ENCODE measurements around the gene CMKLR1.

The CMKLR1 gene

DNA sequence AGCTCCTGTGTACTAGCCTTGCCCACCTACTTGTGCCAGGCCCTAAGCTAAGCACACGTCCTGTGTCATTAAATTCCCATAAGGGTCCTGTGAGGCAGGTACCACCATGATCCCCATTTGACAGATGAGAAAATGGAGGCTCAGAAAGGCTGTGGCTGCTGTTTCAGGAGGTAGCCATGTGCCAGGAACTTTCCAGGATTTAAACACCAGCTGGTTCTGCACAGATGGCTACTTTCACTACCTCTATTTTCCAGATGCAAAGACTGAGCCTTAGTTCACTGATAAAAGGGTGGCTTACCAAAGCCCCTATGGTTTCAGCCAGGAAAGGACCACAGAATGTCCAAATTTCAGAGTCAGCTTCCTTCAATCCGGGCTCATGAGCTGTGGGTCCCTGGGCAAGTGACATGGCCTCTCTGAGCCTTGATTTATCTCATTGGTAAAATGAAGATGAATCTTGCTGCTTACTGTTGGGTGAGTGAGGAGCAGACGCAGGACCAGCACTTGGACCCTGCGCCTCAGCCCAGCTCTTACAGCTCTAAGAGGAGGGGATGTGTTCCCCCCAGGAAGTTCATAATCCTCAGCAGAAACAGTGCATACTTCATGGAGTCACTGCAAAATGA is 23.5 kb downstream of the CMKLR1 start:
- no peak for DNase-seq

DNA sequence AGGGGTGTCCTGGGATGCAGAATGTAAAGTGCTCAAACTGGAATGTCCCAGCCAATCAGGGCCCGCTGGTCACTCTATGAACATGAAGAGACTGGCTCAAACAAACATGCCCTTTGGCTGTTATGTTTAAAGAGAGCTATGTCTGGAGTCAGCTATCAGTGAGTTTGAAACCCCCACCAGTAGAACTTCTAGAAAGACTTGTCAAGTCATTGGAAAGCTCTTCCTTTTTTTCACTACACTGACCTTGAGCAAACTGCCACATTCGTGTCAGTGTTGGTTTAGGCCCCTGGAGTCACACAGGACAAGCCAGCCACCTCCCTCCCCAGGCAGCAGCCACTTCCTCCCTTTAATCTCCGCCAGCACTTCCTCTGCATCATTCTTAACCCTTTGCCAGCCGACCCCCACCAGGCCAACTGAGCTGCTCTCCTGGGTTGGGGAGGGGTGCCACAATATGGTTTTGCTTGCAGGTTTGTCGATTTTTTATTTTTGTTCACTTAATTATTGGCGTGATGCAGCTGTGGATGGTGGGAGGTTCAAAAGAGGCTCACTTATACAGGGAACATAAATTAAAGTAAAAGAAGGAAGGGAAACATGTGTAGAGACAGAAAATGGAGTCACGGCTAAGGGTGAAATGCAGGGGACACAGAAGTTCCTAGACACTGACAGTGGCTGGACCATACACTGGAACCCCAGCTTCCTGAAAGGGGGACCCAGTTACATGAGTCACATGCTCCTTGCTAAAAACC is 25.3 kb downstream of the CMKLR1 start:
- DNase-seq: peak in 2 of 5 experiments; percentile 9 to 46

DNA sequence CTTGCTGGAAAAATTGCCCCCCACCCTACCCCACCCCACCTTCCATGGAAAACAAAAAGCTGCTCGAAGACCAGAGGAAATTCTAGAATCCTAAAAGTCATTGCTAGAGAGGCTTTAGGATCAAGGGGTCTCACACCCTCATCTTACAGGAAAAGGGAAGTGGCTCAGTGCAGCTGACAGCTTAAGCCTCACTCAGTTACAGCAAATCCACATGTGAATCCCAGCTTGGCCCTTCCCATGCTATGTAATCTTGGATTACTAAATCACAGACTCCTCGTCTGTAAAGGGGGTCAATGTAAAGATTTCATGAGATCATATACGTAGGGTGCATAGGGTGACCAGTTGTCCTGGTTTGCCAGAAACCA is 25.9 kb downstream of the CMKLR1 start:
- DNase-seq: no peak

DNA sequence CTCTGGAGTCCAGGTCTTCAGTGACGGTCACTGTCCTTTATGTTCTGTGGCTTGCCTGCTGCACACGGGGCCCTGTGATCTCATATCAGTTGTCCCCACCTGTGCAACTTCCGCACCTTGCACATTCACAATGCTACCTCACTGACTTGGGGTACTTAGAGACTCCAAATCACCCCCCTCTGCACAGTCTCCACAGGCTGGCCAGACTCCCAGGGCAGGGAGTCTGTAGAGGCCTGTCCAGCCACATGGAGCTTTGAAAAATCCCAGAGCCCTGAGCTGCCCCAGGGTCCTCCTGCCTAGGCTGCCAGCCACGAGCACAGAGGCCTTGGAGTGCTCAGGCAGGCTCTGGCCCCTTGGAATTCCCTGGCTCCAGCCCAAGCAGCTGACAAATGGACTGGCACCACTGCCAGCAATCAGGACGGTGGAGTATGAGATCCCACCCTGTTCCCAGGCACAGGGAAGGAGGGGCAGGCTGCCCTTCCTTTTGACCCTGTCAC is 26.4 kb downstream of the CMKLR1 start:
- no peak for DNase-seq

DNA sequence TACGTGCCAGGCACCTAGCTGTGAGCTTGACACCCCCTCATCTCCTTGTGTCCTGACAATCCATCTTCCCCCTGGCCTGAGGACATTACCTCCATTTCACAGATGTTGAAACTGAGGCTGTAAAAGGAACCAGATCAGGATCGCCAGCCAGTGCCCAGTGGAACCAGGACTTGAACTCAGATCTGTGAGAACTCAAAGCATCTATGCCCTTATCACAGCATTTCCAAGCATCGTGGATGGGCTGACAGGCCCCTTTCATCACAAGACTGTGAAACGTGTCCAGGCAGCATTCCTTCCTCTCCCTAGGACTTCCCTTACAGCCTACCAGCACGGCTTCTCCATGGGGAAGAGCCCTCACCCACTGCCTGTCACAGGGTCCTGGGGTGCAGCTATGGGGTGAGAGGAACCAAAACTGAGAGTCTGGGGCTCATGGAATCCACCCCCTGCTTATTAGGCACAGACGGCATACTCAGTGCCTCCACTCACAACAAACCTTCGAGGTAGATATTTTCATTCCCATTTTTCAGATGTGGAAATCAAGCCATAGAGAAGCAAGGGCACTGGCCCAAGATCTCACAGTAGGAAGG is 26.9 kb downstream of the CMKLR1 start:
- DNase-seq: no peak

DNA sequence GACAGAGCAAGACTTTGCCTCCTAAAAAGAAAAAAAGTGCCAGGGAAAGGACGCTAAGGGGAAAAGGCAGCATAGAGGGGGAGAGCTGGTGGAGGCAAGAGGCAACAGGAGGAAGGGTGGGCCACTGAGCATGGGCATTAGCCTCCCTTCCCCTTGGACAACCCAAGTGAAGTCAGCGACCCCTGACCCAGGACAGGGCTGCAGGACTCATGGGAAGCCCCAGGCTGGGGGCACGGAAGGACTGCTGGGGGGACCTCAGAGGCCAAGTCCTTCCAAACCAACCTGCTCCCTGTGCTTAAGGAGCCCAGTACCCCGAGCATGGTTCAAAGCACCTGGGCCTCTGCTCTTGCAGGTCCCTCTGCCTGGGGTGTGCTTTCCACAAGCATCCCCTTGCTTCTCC is 27.5 kb downstream of the CMKLR1 start:
- no peak for DNase-seq

DNA sequence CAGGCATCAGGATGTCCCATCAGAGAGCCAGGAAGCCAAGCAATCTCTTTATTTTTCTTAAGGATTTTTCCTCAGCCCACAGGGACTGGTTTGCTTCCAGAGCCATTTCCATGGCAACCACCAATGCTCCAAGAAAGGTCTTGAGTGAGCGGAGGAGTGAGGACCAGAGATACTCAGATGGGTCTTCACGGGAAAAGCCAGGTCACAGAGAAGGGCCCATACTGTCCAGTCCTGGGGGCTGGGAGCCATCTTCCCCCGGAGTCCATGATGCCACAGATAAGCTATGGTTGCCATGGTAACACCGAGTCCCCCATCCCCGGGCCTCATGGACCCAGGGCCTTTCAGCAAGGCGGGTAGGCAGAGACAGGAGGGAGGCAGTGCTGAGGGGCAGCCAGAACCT is 28.6 kb downstream of the CMKLR1 start:
- DNase-seq: no peak

DNA sequence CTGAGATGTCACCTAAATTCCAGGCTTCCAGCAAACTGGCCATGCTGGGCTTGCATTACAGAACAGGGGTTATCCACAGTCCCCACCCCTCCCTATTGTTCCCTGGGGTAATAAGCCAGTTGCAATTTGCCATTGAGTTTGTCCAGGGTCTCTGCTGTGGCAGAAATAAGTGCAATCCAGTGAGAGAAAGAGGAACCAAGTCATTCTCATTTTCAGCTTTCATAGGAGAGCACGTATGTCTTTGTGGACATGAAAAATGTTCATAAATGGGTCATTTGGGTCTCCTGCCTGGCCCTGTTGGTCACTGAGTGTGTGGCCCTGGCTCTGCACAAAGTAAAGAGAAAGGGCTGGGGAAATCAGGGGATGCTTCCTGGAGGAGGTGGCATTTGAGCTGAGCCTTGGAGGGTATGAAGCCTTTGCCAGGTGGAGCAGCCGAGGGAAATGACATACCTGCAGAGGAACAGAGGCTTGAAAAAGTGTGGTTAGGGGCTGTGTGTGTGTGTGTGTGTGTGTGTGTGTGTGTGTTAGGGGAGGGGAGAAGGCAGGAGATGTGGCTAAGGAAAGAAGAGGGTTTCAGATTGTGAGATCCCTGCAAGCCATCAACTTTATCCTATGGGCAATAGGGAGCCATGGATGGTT is 29.3 kb downstream of the CMKLR1 start:
- no peak for DNase-seq

DNA sequence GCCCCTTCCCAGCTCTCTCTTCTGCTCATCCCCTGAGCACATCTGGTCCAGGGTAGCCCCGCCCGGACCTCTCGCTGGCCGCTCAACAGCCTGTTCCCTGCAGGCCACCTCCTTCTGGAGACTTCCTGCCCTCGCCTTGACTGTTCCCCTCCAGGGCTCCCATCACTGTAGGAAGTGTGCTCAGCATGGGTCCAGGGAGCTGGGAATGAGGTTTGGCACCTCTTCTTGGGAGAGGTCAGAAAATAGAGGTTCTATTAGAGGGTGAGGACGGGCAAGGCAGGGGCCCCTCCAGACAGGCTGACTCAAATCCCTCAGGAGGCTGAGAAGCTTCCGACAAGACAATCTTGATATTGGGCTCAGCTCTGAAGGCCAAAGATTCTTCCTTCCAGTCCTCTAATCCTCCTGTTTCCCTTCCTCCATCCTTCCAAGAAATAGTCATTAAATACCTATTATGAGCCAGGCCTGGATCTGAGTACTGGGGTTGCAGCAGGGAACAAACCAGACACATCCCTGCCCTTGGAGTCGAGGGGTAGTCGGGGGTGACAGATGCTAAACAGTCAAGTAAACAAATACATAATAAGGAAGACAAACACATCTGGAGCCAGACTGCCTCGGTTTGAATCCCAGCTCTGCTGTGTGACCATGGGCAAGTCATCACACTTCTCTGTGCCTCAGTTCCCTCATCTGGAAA is 30.6 kb downstream of the CMKLR1 start:
- DNase-seq: no peak

DNA sequence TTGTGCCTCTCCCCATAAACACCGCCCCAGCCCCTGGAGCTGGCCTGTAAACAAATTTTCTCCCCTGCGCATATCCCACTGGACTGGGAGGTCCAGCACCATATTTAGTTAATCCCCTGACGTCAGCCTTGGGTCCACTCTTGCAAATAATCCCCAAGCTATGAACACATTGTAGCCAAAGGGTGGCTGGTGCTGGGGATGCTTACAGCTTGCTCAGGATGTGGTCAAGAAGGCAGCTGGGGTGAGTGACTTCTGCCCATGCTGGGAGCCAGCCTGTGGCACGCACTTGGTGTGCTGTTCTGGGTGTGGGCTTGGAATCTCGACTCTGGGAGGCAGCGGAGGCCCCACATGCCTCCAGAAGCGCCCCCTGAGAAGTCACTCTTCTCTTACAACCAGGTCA is 32.1 kb downstream of the CMKLR1 start:
- peak in 1 of 5 experiments; percentile 10 for DNase-seq

DNA sequence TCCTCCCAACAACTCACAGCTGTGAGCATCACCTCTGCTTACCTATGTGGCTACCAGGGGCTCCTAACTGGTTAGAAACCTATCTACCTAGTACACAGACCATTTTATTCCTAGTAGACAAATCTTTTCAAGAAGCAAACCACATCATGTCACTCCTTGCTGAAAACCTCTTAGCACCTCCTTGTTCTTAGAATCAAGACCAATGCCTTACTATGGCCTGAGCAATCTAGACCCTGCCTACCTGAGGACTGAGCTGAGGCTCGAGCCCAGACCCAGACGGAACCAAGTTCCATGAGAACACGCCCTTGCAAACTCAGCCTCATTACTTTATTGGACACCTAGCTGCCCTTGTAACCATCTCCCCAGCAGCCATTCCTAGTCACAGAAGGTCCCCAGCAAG is 32.6 kb downstream of the CMKLR1 start:
- DNase-seq: no peak

DNA sequence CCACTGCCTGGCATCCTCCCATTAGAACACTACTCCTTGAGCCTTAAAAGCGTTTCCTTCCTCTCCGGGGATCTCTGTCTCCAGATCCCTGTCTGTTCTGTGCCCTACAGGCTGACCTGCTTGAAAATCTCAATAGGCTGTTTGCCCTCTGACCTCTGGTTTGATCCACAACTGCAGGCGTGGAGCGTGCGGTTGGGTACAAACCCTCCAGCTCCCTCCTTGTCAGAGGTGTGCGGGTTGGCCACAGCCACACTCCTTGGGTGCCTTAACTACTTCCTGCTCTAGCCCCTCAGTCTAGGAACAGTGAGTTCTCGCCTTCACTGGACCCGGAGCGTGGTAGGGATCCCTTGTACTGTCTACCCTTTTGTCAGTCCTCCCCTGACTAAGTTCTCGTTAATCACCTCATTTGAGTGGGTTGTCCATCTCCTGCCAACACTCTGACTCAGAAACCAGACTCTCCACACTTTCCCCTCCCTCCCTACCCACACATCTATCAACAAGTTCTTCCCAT is 33.1 kb downstream of the CMKLR1 start:
- DNase-seq: no peak

DNA sequence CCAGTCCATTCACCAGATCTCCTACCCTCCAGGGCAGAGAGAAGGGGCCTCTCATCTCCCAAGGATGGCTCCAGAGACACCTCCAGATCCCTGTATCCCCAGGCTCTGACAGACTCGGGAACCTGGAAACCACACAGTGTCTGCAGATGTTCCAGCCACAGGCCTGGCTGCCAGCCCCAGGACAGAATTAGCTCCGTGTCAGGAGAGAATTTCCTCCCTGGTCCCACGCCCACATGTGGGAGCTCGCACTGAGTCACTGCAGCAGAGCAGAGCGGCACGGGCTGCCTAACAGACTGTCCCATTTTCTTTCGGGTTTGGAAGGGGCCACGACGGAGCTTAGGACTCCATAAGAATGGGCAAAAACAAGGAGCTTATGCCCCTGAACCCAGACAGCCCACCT is 33.6 kb downstream of the CMKLR1 start:
- DNase-seq: no peak

DNA sequence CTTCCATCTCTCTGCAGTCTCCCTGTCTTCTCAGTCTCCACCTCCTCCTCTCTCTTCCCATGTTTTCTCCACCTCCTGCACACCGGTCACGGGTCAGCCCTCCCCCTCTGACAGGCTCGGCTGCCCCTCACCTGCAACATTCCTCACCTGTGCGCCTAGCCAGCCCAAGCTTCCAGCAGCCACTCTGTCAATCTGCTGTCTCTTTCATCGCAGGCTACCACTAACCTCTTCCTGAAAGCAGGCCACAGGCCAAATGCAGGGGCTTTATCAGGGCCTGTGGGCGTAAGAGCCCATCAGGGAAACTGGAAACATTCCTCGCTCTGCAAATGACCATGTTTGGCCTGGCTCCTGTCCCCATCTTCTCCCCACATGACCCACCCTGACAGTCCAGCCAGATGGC is 34.5 kb downstream of the CMKLR1 start:
- DNase-seq: no peak

DNA sequence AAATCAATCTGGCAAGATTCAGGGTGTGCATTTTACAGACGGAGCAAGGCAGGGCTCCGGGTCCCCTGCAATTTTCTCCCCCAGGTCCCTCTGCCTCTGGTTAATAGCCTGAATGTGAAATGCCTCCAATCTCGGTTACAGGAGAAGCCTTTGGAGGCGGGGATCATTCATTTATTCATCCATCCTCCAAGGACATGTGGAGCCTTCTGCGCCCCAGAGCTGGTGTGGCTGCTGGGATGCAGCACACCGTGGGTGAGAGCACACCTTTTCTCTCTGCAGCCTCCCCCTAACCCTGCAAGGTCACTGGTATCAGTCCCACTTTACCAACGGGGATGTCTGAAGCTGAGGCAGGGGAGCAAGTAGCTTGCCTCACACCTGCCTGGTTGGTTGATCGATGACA is 35.4 kb downstream of the CMKLR1 start:
- no peak for DNase-seq

DNA sequence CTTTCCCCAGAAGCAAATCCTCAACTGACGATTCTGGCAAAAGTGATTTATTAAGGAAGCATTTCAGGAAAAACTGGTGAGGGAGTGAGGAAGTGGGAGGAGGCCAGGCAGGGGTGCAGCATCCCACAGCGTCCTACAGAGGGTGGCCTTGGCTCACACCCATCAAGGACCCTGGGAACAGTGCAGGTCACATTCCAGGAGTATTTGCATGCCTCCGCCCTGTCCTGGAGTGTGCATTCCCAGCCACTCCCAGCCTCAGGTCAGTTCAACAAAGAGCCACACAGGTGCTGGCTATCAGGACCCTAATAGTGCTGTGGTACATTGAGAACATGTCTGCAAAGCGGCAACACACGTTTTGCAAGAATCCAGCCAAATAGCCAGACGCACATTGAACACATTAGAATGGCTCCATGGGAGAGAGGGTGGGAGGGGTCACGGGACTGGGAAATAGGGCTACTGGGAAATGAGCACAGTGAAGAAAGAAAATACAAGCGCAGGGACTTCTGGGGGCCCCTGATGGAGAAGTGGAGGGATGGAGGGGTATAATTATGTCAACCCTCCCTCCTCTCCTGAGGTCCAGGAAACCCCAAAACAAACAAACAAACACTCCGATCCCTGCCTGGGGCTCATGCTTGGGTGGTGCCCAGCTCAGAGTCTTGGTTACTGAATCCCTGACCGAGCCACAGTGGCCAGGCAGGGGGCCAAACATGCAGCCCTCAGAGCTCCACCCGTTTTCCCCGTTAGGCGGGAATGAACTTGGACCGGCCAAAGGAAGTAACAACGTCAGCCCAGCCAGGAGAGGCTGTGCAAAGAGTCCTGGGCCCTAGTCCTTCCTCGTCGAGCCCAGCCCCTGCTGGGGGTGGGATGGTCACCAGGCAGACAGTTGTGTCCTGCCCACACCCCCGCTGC is 36.5 kb downstream of the CMKLR1 start:
- DNase-seq: no peak

DNA sequence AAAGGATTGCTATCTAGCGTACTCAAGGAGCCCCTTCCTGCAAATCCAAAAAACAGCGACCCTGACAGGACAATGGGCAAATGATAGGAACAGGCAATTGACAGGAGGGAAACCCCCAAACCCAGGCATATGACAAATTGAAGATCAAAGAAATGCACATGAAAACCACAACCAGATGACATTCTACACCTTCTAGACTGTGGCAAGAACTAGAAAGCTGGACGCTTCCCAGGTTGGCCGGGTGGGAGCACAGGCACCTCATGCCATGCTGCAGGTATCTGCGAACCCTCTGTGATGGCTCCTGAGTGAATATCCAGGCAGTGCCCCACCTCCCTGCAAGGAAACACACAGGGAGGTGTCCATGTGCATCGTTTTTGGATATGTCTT is 37.1 kb downstream of the CMKLR1 start:
- no peak for DNase-seq

DNA sequence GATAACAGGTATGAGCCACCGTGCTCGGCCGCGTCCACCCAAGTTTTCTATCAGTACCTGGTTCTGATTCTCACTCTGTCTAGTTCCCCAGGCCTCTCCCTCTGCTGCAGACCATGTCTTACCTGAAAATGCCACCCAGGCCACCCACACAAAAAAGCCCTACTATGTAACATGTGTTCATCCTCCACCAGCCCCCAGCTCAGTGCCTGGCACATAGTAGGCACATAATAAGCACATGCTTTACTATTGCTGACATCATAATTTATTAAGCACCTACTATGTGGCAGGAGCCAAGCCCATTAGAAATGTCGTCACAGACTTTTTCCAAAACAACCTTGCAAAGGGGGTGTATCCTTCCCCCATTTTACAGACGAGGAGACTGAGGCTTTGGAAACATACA is 37.8 kb downstream of the CMKLR1 start:
- DNase-seq: no peak

DNA sequence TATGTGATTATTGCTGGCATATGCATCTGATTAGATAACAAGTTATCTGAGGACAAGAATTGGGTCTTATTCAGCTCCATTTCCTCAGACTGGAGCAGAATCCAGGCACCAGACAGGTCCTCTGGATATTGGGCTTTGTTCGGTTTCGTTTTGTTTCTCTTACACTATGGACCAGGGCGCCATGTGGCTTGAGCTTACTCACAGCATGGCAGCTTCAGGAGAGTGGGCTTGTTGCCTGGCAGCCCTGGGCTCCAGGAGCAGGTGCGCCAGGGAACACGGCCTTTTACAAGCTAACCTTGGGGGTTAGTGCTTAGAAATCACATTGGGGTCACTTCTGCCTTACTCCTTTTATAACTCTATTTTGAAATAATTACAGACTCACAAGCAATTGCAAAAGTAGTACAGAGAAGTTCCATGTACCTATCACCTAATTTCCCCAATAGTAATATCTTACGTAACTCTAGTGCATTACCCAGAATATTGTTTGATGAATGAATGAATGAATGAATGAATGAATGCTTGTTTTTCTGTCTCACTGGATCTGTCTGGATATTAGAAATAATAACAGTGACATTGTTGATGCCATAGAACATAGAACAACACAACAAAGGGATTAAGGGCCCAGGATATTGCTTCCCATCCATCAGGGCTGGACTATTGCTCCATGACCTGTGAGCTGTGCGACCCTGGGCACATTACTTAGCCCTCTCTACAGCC is 39.0 kb downstream of the CMKLR1 start:
- no peak for DNase-seq

DNA sequence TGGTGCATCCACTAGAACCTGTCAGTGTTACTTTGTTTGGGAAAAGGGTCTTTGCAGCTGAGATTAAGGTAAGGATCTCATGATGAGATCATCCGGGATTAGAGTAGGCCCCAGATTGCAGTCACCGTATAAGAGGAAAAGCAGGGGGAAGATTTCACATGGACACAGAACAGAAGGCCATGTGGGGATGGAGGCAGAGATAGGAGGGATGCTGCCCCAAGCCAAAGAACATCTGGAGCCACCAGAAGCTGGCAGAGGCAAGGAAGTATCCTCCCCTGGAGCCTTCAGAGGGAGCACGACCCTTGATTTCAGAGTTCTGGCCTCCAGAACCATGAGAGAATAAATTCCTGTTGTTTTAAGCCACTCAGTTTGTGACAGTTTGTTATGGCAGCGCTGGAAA is 39.6 kb downstream of the CMKLR1 start:
- DNase-seq: no peak

DNA sequence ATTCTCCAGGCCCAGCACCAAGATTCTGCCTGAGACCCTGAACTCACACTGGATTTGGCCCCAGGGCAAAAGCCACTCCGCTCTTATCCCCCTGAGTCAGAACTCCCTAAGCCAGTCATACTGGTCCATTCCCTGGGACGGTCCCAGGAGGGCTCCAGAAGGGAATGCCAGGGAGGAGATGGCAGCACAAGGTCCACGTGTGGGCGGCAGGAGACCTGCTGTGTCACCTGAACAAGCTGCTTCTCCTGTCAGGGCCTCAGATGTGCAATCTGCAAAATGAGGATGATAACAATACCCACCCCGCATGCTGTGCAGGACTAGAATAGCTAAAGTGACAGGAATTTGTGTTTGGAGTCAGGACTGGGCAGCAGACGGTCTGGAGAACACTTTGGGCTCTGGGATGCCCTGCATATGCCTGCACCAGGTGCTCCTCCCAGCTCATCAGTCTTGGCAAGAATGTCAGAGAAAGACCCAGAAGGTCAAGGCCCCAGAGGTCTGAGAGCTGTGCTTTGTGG is 40.3 kb downstream of the CMKLR1 start:
- no peak for DNase-seq
